GM12865 (cell line): ENCODE results near the gene SCAP.

Experiments used
- DNase-seq: peaks from one replicate; pipeline ENCODE4 v3.0.0; 2010; ENCODE audit warnings: low read depth
- H3K4me3 ChIP-seq: 2 replicates; pipeline ENCODE4 v1.5.1; 2011; ENCODE audit warnings: mild to moderate bottlenecking, low read depth, low read length, control low read depth
- TF ChIP-seq, protein P1 (sequence below): IDR thresholded peaks from 2 replicates; pipeline ENCODE4 v1.5.1; 2011; ENCODE audit warnings: low read length, control low read depth, low read depth, inconsistent platforms; ENCODE audit not compliant: insufficient read depth; ENCODE audit errors: missing control alignments

SCAP gene

DNA sequence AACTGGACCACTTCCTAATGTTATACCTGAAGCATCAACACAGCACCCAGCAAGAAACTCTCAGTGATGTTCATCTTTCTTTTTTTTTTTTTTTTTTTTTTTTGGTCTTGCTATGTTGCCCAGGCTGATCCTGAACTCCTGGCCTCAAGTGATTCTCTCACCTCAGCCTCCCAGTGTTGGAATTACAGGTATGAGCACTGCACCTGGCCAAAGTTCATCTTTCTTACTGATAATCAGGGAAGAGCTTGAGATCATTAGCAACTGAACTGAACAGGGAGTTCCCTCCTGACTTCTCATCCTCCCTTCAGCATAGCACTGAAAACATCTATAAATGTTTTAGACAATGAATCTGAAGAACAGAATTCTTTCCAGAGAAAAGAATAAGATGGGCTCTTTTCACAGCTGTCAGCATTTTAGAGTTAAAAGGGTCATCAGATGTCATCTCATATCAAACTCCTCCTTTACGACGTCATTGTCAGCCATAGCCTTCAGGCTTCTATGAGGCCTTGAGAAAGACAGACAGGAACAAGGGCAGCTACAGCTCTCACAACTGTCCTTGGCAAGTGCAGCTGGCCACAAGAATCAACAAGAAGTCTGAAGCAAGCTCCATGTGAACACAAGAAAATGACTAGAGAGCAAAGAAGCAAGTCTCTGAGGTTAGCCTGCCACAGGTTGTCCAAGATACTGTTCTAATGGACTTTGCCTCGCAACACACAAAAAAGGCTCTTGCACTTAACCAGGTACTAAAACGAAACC lies 33.8 kb downstream of the SCAP start:
- H3K4me3 ChIP-seq: no peak overlapping the region
- no peak for DNase-seq
- TF ChIP-seq, protein P1, sequence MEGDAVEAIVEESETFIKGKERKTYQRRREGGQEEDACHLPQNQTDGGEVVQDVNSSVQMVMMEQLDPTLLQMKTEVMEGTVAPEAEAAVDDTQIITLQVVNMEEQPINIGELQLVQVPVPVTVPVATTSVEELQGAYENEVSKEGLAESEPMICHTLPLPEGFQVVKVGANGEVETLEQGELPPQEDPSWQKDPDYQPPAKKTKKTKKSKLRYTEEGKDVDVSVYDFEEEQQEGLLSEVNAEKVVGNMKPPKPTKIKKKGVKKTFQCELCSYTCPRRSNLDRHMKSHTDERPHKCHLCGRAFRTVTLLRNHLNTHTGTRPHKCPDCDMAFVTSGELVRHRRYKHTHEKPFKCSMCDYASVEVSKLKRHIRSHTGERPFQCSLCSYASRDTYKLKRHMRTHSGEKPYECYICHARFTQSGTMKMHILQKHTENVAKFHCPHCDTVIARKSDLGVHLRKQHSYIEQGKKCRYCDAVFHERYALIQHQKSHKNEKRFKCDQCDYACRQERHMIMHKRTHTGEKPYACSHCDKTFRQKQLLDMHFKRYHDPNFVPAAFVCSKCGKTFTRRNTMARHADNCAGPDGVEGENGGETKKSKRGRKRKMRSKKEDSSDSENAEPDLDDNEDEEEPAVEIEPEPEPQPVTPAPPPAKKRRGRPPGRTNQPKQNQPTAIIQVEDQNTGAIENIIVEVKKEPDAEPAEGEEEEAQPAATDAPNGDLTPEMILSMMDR: no peak

DNA sequence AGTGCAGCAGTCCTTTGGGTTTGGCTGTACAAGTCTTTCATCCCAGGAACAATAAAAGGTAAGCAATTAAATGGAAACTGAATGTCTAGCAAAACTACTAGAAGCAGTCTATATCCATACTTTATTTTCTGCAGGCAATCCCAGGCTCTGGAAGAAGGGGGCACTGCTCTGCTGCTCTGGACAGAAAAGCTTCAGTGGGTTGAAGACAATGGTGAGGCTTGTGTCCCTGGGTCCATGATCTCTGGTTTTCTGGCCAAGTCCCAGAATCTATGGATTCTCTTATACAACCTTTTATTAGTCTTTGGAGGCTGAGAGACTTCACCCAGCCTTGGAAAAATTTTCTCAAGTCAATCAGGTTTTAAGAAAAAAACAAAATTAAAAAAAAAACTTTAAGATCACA lies 35.6 kb downstream of the SCAP start:
- DNase-seq: no peak
- H3K4me3 ChIP-seq: no peak overlapping the region
- TF ChIP-seq, protein P1: no peak

DNA sequence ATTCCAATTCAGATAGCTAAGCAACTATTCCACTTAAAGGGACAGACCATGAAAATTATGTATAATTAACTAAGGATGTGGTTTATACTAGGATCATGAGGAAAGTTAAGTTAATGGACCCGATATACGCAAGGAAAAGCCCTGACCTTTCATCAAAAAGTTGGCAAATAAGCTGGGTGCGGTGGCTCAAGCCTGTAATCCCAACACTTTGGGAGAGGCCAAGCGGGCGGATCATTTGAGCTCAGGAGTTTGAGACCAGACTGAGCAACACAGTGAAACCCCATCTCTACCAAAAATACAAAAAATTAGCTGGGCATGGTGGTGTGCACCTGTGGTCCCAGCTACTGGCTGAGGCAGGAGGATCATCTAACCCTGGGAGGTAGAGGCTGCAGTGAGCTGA lies 39.6 kb downstream of the SCAP start:
- no peak for DNase-seq
- TF ChIP-seq, protein P1: no peak
- H3K4me3 ChIP-seq: no peak overlapping the region

DNA sequence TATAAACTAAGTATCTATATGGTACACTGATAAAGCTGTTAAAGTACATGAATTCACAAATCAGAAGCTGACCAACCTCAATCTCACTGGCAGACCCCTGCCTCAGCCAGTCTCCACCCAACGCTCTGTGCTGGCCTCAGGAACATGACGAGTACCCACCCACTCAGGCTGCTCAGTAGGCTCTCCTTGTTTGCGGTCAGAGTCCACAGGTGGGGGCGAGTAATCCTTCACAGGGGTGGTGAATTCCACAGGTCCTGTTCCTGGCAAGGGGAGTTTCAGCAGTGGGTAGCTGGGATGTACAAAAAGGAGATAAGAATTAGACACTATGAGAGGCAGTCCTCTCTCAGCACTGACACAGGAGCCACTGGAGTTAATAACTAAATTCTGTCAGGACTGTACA lies 40.9 kb downstream of the SCAP start:
- TF ChIP-seq, protein P1: no peak
- no peak overlapping the region for H3K4me3 ChIP-seq

DNA sequence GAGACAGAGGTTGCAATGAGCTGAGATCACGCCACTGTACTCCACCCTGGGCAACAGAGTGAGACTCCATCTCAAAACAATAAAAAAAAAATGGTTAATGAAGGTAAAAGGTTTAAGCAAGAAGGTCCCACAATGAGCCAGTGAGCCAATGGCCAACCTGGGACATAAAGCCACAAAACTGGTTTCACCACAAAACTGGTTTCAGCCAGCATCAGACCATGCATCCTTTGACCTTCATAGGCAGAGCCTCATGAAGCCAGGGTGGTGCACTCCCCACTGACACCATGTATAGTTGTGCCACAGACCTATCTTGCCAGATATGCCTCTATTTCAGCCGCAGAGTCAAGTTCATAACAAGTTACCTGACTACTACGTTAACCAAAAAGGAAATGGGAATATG lies 41.9 kb downstream of the SCAP start:
- no peak for DNase-seq
- TF ChIP-seq, protein P1: no peak
- no peak overlapping the region for H3K4me3 ChIP-seq

More for the DNA sequence above, 40.9 kb downstream of the SCAP start:
- DNase-seq: no peak

DNA sequence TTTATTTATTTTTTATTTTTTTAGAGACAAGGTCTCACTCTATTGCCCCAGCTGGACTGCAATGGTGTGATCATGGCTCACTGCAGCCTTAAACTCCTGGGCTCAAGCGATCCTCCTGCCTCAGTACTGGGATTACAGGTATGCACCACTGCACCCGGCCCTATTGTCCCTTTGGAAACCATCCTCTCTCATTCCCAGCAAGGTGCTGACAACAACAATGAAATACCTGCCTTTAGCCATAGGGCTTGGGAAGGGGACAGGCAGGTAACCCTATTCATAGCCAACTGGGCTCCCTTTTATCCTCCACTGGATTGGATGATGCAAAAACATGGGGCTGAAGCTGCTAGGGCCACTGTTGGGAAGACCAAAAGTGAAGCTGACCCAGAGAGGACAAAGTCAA lies 43.1 kb downstream of the SCAP start:
- H3K4me3 ChIP-seq: no peak overlapping the region
- no peak for DNase-seq
- TF ChIP-seq, protein P1: no peak

DNA sequence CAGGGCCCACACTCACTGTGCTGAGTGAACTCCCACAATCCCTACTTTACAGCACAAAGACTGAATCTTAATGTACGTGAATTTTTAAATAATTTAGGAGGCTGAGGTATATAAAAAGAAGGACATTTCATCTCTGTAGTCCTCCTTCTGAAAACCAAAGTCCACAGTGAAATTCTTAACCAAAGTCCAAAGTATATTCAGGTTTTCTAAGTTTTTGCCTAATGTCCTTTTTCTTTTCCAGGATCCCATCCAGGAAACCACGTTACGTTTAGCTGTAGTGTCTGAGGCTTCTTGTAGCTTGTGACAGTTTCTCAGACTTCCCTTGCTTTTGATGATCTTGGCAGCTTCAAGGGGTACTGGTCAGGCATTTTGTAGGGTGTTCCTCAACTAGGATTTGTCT lies 44.5 kb downstream of the SCAP start:
- DNase-seq: no peak
- no peak overlapping the region for H3K4me3 ChIP-seq
- TF ChIP-seq, protein P1: no peak
